T47D (cell line): Measurements from ENCODE around the gene CELSR1.
"Not testable (repeated sequence)": the region's sequence is repeated elsewhere in the genome, so short reads cannot be mapped to it uniquely, and the experiment has no call there.

Experiments used
- DNase-seq, 2 experiments: peaks; one replicate each; pipeline versions ENCODE4 v3.0.0 to v3.0.0-alpha.2; 2011 to 2012; ENCODE audit warnings: low read depth in 1 of 2, low spot score in 1 of 2
- JUND ChIP-seq: IDR thresholded peaks from 2 replicates; pipeline ENCODE4 v1.6.1; 2012; ENCODE audit warnings: low read depth
- in situ Hi-C: cut with HindIII; loops from 2 replicates; pipeline ENCODE4 v1.10.0; 2016; ENCODE audit warnings: low sequenced_read_pairs, low pct_unique_long_range_greater_than_20kb

Gene CELSR1

GRCh38 chr22:46518038-46518437 lies 19.4 kb downstream of the CELSR1 start:
- in situ Hi-C loops = no loop called here
- TF ChIP-seq JUND = no peak
- DNase-seq = no peak

GRCh38 chr22:46517255-46517761 lies 20.1 kb downstream of the CELSR1 start:
- DNase-seq = no peak
- no peak for TF ChIP-seq JUND
- in situ Hi-C loops = no loop called here

GRCh38 chr22:46516638-46517037 lies 20.8 kb downstream of the CELSR1 start:
- TF ChIP-seq JUND = no peak
- in situ Hi-C loops = no loop called here
- no peak for DNase-seq

- in situ Hi-C loops = not testable (repeated sequence)
These were observed 21.3 kb downstream of the CELSR1 start for GRCh38 chr22:46516112-46516487.

GRCh38 chr22:46515208-46516111 lies 22.0 kb downstream of the CELSR1 start:
- no peak for TF ChIP-seq JUND
- in situ Hi-C loops = no loop called here
- DNase-seq = no peak

More at GRCh38 chr22:46516112-46516487, 21.3 kb downstream of the CELSR1 start:
- not testable (repeated sequence) for DNase-seq

GRCh38 chr22:46514592-46515207 lies 22.7 kb downstream of the CELSR1 start:
- DNase-seq = no peak
- in situ Hi-C loops = no loop called here
- TF ChIP-seq JUND = no peak

GRCh38 chr22:46513908-46514550 lies 23.4 kb downstream of the CELSR1 start:
- in situ Hi-C loops = no loop called here
- no peak for TF ChIP-seq JUND
- DNase-seq = no peak

- no peak for TF ChIP-seq JUND
- in situ Hi-C loops = no loop called here
These were observed 24.7 kb downstream of the CELSR1 start for GRCh38 chr22:46512683-46513082.

GRCh38 chr22:46512039-46512370 lies 25.4 kb downstream of the CELSR1 start:
- no peak for TF ChIP-seq JUND
- in situ Hi-C loops = no loop called here
- DNase-seq = no peak

More at GRCh38 chr22:46512683-46513082, 24.7 kb downstream of the CELSR1 start:
- no peak for DNase-seq

GRCh38 chr22:46511151-46512038 lies 26.0 kb downstream of the CELSR1 start:
- no peak for TF ChIP-seq JUND
- in situ Hi-C loops = no loop called here
- DNase-seq = no peak

- in situ Hi-C loops = no loop called here
- no peak for DNase-seq
- TF ChIP-seq JUND = no peak
These were observed 27.9 kb downstream of the CELSR1 start for GRCh38 chr22:46509416-46510089.

- no peak for DNase-seq
- no peak for TF ChIP-seq JUND
- in situ Hi-C loops = no loop called here
These were observed 28.9 kb downstream of the CELSR1 start for GRCh38 chr22:46508491-46508999.
